GM10266 (cell line): ENCODE data around the gene RFX2.

Experiments
- DNase-seq: peaks from one replicate; pipeline ENCODE4 v3.0.0; 2012; ENCODE audit errors: extremely low spot score
- TF ChIP-seq, protein P1 (sequence below): IDR thresholded peaks from 2 replicates; pipeline ENCODE4 v1.5.1; 2012; ENCODE audit warnings: mild to moderate bottlenecking, low read depth; ENCODE audit not compliant: control insufficient read depth, insufficient read depth; ENCODE audit errors: missing control alignments

RFX2 gene

DNA sequence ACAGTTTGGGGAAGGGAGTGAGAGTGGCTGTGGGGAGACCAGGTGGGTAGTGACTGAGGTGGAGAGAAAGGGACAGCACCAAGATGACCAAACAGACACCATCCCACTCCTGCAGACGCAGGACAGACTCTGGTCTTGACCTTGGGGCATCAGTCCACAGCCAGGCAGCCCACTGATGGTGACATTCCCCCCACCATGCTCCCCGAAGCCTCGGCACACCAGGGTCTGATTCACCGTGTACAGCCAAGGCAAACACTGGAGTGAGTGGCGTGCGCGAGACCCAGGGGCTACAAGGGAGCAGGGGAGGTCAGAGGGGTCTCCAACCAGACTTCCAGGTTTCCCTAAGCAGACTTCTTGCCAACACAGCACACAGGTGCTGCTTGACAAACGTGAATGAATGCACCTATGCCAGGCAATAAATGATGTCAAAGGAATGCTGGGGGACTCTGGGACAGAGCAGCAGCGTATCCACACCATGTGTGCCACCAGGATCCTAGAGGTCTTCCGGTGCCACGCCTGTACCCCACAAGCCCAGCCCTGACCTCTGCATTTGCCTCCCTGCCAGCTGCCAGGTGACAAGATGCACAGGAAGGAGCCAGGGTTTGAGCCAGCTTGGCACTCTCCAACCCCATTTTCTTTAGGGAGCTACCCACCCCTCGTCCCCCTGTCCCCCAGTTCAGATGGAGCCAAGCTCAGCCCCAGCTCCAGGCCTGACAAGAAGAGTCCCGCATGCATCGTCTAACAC lies 150.9 kb downstream of the RFX2 start:
- TF ChIP-seq, protein P1, sequence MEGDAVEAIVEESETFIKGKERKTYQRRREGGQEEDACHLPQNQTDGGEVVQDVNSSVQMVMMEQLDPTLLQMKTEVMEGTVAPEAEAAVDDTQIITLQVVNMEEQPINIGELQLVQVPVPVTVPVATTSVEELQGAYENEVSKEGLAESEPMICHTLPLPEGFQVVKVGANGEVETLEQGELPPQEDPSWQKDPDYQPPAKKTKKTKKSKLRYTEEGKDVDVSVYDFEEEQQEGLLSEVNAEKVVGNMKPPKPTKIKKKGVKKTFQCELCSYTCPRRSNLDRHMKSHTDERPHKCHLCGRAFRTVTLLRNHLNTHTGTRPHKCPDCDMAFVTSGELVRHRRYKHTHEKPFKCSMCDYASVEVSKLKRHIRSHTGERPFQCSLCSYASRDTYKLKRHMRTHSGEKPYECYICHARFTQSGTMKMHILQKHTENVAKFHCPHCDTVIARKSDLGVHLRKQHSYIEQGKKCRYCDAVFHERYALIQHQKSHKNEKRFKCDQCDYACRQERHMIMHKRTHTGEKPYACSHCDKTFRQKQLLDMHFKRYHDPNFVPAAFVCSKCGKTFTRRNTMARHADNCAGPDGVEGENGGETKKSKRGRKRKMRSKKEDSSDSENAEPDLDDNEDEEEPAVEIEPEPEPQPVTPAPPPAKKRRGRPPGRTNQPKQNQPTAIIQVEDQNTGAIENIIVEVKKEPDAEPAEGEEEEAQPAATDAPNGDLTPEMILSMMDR: no peak
- no peak for DNase-seq

DNA sequence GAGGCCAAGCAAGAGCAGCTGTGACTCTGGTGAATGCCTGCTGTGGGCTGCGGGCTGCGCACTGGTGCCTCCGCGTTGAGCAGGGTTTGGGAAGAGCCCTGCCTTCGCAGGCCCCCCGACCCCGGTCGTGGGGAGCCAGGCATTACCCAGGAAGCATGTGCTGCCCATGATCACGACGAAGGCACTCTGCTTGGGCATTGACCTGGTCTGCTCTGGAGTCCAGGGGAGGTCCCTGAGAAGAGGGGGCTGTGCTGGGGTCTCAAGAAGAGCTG lies 151.5 kb downstream of the RFX2 start:
- DNase-seq: no peak
- TF ChIP-seq, protein P1: no peak

DNA sequence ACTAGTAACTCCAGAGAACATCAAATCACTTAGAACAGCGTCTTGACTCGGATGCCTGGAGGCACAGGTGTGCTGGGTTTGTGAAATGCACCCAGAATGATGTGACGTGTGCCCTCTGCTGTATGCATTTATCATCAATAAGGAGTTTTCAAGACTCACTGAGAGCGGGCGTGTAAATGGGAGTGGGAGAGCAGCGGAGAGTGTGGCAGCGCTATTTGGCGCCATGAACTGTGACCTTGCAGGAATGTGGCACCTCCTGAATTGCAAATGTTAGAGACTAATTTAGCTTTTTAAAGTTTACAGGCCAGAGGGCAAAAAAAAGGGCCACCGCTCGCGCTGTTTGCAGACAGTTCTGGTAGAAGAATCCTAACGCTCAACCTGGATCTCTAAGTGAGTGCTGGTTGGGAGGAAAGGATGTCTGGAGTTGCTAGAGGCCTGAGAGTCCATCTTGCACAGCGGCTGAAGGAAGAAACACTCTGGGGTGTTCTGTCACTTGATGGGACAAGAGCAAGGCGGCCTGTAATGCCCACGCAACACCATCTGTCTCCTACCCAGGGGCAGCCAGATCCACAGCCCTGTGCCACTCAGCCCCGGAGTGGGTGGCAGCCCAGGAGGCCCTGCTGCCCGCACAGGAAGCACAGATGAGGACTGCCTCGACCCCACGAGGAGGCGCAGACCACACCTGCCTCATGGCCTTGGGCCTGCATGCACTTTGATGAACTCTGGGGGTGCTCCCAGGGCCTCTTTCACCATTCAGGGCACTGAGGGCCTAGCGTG lies 152.0 kb downstream of the RFX2 start:
- TF ChIP-seq, protein P1: no peak
- DNase-seq: no peak

DNA sequence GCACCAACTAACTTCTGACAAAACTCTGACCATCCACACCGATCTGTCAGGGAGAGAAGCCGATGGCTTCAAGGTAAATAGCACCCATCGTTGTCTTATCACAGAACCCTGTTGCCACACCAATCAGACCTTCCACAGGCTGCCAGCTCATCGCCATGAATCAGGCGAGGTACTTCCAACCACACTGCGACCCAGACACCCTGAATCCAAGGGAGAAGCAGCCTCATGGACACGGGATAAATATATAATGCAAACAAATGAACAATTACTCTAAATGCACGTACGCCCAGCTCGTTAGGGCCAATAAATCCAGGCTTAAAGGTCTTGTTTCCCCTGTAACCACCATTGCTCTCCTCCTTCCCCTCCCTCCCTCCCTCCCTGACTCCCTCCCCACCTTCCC lies 153.1 kb downstream of the RFX2 start:
- no peak for DNase-seq

DNA sequence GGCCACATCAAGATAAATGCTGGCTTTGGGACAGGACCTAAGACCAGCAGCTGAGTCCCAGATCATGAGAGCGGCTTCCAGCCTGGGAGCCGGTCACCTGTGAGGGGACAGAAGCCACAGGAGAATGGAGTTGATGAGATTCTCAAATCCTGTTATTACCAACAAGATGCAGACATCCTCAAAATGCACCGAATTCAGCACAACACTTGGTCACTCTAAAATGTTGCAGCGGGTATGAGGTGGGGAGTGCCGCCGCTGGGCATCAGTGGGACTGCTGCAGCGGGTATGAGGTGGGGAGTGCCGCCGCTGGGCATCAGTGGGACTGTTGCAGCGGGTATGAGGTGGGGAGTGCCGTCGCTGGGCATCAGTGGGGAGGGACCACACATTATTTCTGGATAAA lies 153.6 kb downstream of the RFX2 start:
- TF ChIP-seq, protein P1: no peak
- no peak for DNase-seq

More for the DNA sequence above, 153.1 kb downstream of the RFX2 start:
- TF ChIP-seq, protein P1: no peak

DNA sequence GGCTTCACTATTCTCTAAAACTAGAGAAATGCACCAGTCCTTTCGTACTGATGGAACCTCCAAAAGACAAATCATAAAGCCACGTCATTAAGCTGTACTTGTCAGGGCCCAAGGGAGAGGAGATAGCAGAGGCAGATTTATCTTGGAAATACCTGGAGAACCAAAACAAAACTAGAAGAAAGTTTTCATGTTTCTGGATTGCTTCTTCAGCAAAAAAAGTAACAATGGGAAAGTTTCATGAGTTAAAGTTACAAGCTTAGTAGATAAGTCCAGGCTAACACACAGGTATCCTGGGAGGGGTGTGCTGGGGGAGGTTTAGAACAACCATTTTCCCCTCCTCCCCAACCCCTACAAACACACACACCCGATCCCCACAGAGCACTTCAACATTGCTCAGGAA lies 154.0 kb downstream of the RFX2 start:
- DNase-seq: no peak
- TF ChIP-seq, protein P1: no peak

DNA sequence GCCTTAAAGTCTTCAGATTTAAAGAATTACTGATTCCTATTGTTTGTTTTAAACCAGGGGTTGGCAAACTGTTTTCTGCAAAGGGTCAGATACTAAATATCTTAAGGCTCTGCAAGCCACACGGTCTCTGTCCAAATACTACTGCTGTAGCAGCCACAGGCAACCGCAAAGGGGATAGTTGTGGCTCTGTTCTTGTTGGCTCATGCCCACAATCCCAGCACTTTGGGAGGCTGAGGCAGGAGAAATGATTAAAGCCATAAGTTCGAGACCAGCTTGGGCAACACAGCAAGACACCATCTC lies 154.7 kb downstream of the RFX2 start:
- TF ChIP-seq, protein P1: no peak
- no peak for DNase-seq
